Kidney (tissue), 14 donors: Measurements from ENCODE around the gene SERPINE2. TPM values are rescaled to one million over a fixed set of nuclear protein-coding genes. Genes with fewer than 3 reads are reported as not detected.

Experiments
- DNase-seq, 5 donors: peaks; one replicate each; pipeline ENCODE4 v3.0.0-alpha.2; 2013 to 2020
- FAIRE-seq: peaks from 2 replicates; lab custom pipeline; 2012; peaks lifted over from hg19 to GRCh38; lab: Jason Lieb, UNC
- H3K27ac ChIP-seq, 2 donors: one replicate each; pipeline ENCODE4 v1.7.0; 2013; ENCODE audit warnings: low read depth in 2 of 2, low read length in 2 of 2, inconsistent platforms in 1 of 2
- H3K27me3 ChIP-seq: one replicate; pipeline ENCODE4 v1.7.1; 2013; ENCODE audit warnings: low read length, inconsistent platforms; ENCODE audit not compliant: control insufficient read depth, insufficient read depth
- H3K36me3 ChIP-seq, 3 donors: one replicate each; pipeline versions ENCODE4 v1.7.0 to v1.7.1; 2013; ENCODE audit warnings: low read length in 3 of 3, control low read depth in 1 of 3, inconsistent platforms in 1 of 3; ENCODE audit not compliant: insufficient read depth in 3 of 3, control insufficient read depth in 2 of 3
- H3K4me1 ChIP-seq, 3 donors: one replicate each; pipeline versions ENCODE4 v1.7.0 to v1.7.1; 2013; ENCODE audit warnings: low read length in 3 of 3, inconsistent platforms in 1 of 3, low read depth in 1 of 3; ENCODE audit not compliant: control insufficient read depth in 2 of 3, insufficient read depth in 2 of 3
- H3K4me3 ChIP-seq, 3 donors: one replicate each; pipeline versions ENCODE4 v1.7.0 to v1.8.1; 2013; ENCODE audit warnings: low read length in 3 of 3, control low read depth in 1 of 3, inconsistent platforms in 1 of 3
- H3K9ac ChIP-seq, 3 donors: one replicate each; pipeline versions ENCODE4 v1.7.0 to v1.7.1; 2013; ENCODE audit warnings: low read length in 3 of 3, control low read depth in 1 of 3, inconsistent platforms in 1 of 3
- H3K9me3 ChIP-seq, 3 donors: one replicate each; pipeline versions ENCODE4 v1.7.0 to v1.7.1; 2013; ENCODE audit warnings: low read length in 3 of 3, control low read depth in 1 of 3, inconsistent platforms in 1 of 3; ENCODE audit not compliant: control insufficient read depth in 2 of 3, insufficient read depth in 1 of 3
- CTCF ChIP-seq: IDR thresholded peaks from 3 replicates; pipeline ENCODE4 v1.5.1; 2012; ENCODE audit warnings: mild to moderate bottlenecking, moderate library complexity, borderline replicate concordance; ENCODE audit not compliant: insufficient read depth; ENCODE audit errors: extremely low read depth
- intact Hi-C: fragments of 100-400 bp; cut with DNase I; formaldehyde crosslinking; loops from one replicate; pipeline ENCODE4 v1.11.1; 2022
- polyA plus RNA-seq: library from polyadenylated mRNA; stranded (reverse); fragments of 350-450 nt; fragmentation: Illumina TruSeq; extraction: RNeasy Lipid Tissue Mini Kit (QIAGEN cat#74804); gene quantifications from one replicate; pipeline ENCODE4 v1.2.3, GENCODE V29; 2014; ENCODE audit warnings: low read depth, low replicate concordance; ENCODE audit not compliant: insufficient read depth
- total RNA-seq: library from RNA; stranded (reverse); fragmentation: NEBNext Ultra II Directional; extraction: Animal tissue kit (Norgen Biotek cat#: 25700); gene quantifications from one replicate; pipeline ENCODE4 v1.2.1, GENCODE V29; 2021
- donor health status: control.
- donor health status: control.
- donor health status: control.
- donor health status: control.
- donor health status: control.
- donor health status: DM: yes; HTN: yes; CAD: no.
- donor health status: Normal renal cell carcinoma (clear cell type).

Gene SERPINE2
- total and polyA plus RNA-seq, 2 donors from 2014 or later = 27.3 to 29.2 TPM

DNA sequence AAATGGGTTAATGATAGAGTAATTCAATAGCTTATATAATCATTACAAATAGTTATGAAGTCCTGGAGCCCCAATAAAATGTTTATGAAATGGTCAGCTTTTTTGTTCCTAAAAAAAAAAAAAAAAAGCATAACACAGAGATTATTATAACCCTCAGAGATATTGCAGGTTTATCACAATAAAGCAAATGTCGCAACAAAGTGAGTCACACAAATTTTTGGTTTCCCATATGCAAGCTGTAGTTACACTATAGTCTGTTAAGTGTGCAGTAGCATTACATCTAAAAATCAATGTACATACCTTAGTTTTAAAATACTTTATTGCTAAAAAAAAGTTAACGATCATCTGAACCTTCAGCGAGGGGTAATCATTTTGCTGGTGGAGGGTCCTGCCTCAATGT is 114.0 kb downstream of the SERPINE2 start:
- peaks cover 0 to 7% (median 0%) of the 10 kb centered on the region in 3 donors for H3K9me3 ChIP-seq
- no peak for FAIRE-seq
- TF ChIP-seq CTCF = no peak

More for the DNA sequence above, 114.0 kb downstream of the SERPINE2 start:
- Histone ChIP-seq H3K9ac (no peak overlapping the region), H3K27me3 (no peaks in the 10 kb centered on the region), H3K4me3 (no peak overlapping the region), H3K36me3 (no peaks in the 10 kb centered on the region), H3K4me1 (peaks cover 0 to 4% (median 0%) of the 10 kb centered on the region in 3 donors), H3K27ac (no peak overlapping the region)
- intact Hi-C loops = no loop called here
- no peak for DNase-seq

Other genes starting within 250 kb of the SERPINE2 start
- 85.3 TPM for gene AP1S3, start 201.7 kb downstream of the SERPINE2 start, total RNA-seq
- gene AP1S3, start 201.7 kb downstream of the SERPINE2 start, polyA plus RNA-seq = 2.5 TPM
- 38.4 TPM for gene WDFY1, start 94.0 kb downstream of the SERPINE2 start, total RNA-seq
- 10.4 TPM for gene WDFY1, start 94.0 kb downstream of the SERPINE2 start, polyA plus RNA-seq
- 24.2 TPM for gene MRPL44, start 81.8 kb downstream of the SERPINE2 start, total RNA-seq
- 52.7 TPM for gene MRPL44, start 81.8 kb downstream of the SERPINE2 start, polyA plus RNA-seq